ENCODE data around the gene ATM.

GRCh38 chr11:108398439-108398838, 175.6 kb downstream of the ATM start:
- TF ChIP-seq, protein P1, sequence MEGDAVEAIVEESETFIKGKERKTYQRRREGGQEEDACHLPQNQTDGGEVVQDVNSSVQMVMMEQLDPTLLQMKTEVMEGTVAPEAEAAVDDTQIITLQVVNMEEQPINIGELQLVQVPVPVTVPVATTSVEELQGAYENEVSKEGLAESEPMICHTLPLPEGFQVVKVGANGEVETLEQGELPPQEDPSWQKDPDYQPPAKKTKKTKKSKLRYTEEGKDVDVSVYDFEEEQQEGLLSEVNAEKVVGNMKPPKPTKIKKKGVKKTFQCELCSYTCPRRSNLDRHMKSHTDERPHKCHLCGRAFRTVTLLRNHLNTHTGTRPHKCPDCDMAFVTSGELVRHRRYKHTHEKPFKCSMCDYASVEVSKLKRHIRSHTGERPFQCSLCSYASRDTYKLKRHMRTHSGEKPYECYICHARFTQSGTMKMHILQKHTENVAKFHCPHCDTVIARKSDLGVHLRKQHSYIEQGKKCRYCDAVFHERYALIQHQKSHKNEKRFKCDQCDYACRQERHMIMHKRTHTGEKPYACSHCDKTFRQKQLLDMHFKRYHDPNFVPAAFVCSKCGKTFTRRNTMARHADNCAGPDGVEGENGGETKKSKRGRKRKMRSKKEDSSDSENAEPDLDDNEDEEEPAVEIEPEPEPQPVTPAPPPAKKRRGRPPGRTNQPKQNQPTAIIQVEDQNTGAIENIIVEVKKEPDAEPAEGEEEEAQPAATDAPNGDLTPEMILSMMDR (conservative IDR thresholded peaks at IDR 0.05 in 1 of 2, IDR thresholded peaks at IDR 0.05 in 1 of 2; ENCODE audit: low read depth in 1 of 2, low read length in 2 of 2): no peak
- no peak for TF ChIP-seq EZH2 (IDR thresholded peaks at IDR 0.05; ENCODE audit: low read length, missing control alignments)
